PC-3 (cell line): ENCODE data around the gene C9orf43.
"Not testable (repeated sequence)": the region's sequence is repeated elsewhere in the genome, so short reads cannot be mapped to it uniquely, and the experiment has no call there.

Source experiments
- CTCF ChIP-seq: fragments of 300-600 bp; sonication (generic); conservative IDR thresholded peaks from 2 replicates; pipeline ENCODE4 v1.5.1; 2017; ENCODE audit warnings: antibody characterized with exemption, low read depth, mild to moderate bottlenecking, low read length
- EZH2 ChIP-seq: fragments of 300-600 bp; sonication (generic); IDR thresholded peaks from one replicate; pipeline ENCODE4 v1.6.1; 2017; ENCODE audit warnings: antibody characterized with exemption, mild to moderate bottlenecking, low read length; ENCODE audit not compliant: unreplicated experiment
- EZH2phosphoT487 ChIP-seq: fragments of 300-600 bp; sonication (generic); IDR thresholded peaks from 2 replicates; pipeline ENCODE4 v1.6.1; 2018; ENCODE audit warnings: mild to moderate bottlenecking, antibody characterized with exemption, low read length, borderline replicate concordance

- not testable (repeated sequence) for TF ChIP-seq CTCF, EZH2, EZH2phosphoT487
Observed at GRCh38 chr9:113379829-113380210, 30.7 kb upstream of the C9orf43 start.
